Esophagus squamous epithelium (tissue), 5 donors: ENCODE data around the gene ALG9. TPM values are rescaled to one million over a fixed set of nuclear protein-coding genes. Genes with fewer than 3 reads are reported as not detected.

Experiments
- DNase-seq: peaks from one replicate; lab custom pipeline; 2025; lab: John Stamatoyannopoulos, UW
- H3K27ac ChIP-seq, 4 donors: fragments of 200-600 bp; sonication (generic); one replicate each; pipeline ENCODE4 v1.5.1; 2016 to 2019; ENCODE audit warnings: mild to moderate bottlenecking in 1 of 4
- H3K27me3 ChIP-seq, 4 donors: fragments of 200-600 bp; sonication (generic); 1 replicate in 3 of 4; 2 replicates in 1 of 4; pipeline versions ENCODE4 v1.5.1 to v1.6.0; 2017 to 2021; ENCODE audit warnings: antibody characterized with exemption in 1 of 4
- H3K36me3 ChIP-seq, 3 donors: fragments of 200-600 bp; sonication (generic); one replicate each; pipeline ENCODE4 v1.5.1; 2016 to 2019
- H3K4me1 ChIP-seq, 3 donors: fragments of 200-600 bp; sonication (generic); one replicate each; pipeline ENCODE4 v1.5.1; 2017 to 2019
- H3K4me3 ChIP-seq, 4 donors: fragments of 200-600 bp; sonication (generic); 1 replicate in 3 of 4; 2 replicates in 1 of 4; pipeline ENCODE4 v1.5.1; 2016 to 2019; ENCODE audit warnings: mild to moderate bottlenecking in 2 of 4, moderate library complexity in 1 of 4
- H3K9me3 ChIP-seq, 3 donors: fragments of 200-600 bp; sonication (generic); one replicate each; pipeline ENCODE4 v1.5.1; 2016 to 2019
- CTCF ChIP-seq, 6 experiments: fragments of 450-650 bp in 4 of 6; fragments of 200-600 bp in 2 of 6; sonication (generic) in 2 of 6; IDR thresholded peaks; one replicate each; pipeline ENCODE4 v1.5.1; 2016 to 2019; ENCODE audit warnings: antibody characterized with exemption in 6 of 6, mild to moderate bottlenecking in 4 of 6, moderate library complexity in 4 of 6
- POLR2A ChIP-seq, 4 donors: fragments of 450-650 bp; IDR thresholded peaks; one replicate each; pipeline ENCODE4 v1.6.1; 2017; ENCODE audit warnings: antibody characterized with exemption in 4 of 4, mild to moderate bottlenecking in 4 of 4, moderate library complexity in 3 of 4
- WGBS, 2 donors: methylation state at CpG; one replicate each; pipeline ENCODE4 v1.1.5; 2018; 5-methylcytosine and 5-hydroxymethylcytosine counted together
- intact Hi-C: fragments of 100-400 bp; cut with DNase I; formaldehyde crosslinking; loops from one replicate; pipeline ENCODE4 v1.15.0; 2022
- total RNA-seq, 4 donors: library from RNA; depleted of rRNA; stranded (reverse); fragments of >200 nt; gene quantifications; one replicate each; pipeline ENCODE4 v1.1.0, GENCODE V29; 2016
- donor health status: DM: yes; HTN: yes; CAD: no.

Gene ALG9
- total RNA-seq, 4 donors from 2014 or later = 18.7 to 29.4 (median 21.8) TPM

GRCh38 chr11:111879637-111879960 is 8.2 kb upstream of the ALG9 start:
- 31 to 34% methylated on average over 6 of the region's 6 CpGs for WGBS, 2 donors
- TF ChIP-seq POLR2A (IDR thresholded peaks at IDR 0.05) = no peak
- TF ChIP-seq CTCF (IDR thresholded peaks at IDR 0.05) = no peak
- intact Hi-C loops = loop anchor here (5.0 to 10.0 kb wide), 2 partner anchors 45 to 98 kb away; no protein-coding TSS in a partner anchor
- H3K4me3 ChIP-seq = peak overlapping the region; percentile 41 to 75 (median 57)
- no peaks in the 10 kb centered on the region for H3K9me3 ChIP-seq
- H3K36me3 ChIP-seq = peaks cover 0 to 36% (median 0%) of the 10 kb centered on the region in 3 donors
- peaks cover 6 to 23% (median 7%) of the 10 kb centered on the region in 3 donors for H3K4me1 ChIP-seq
- no peaks in the 10 kb centered on the region for H3K27me3 ChIP-seq
- no peak for DNase-seq
- peak overlapping the region; percentile 93 to 96 (median 94) for H3K27ac ChIP-seq

- DNase-seq = peak; percentile 88
- peak within 1 kb of the TSS; percentile 93 to 96 (median 94) for H3K27ac ChIP-seq
- peaks cover 6 to 23% (median 7%) of the 10 kb centered on the region in 3 donors for H3K4me1 ChIP-seq
- WGBS, 2 donors = 0% methylated on average over 20 to 46 of the region's 55 CpGs
- H3K27me3 ChIP-seq = no peaks in the 10 kb centered on the region
- H3K9me3 ChIP-seq = no peaks in the 10 kb centered on the region
- peak within 1 kb of the TSS; percentile 41 to 75 (median 57) for H3K4me3 ChIP-seq
- intact Hi-C loops = loop anchor here (5.0 to 10.0 kb wide), 2 partner anchors 46 to 98 kb away; no protein-coding TSS in a partner anchor
- peaks cover 0 to 36% (median 0%) of the 10 kb centered on the region in 3 donors for H3K36me3 ChIP-seq
- TF ChIP-seq POLR2A (IDR thresholded peaks at IDR 0.05) = peak in 2 of 4 donors; percentile 25 to 65
- peak; percentile 81 to 99 (median 98) for TF ChIP-seq CTCF (IDR thresholded peaks at IDR 0.05)
Measured at GRCh38 chr11:111878849-111879636, 7.7 kb upstream of the ALG9 start, which contains the start of the genes CFAP68 and FDXACB1. Gene CFAP68 (plus strand): TSS chr11:111879541. CDS start chr11:111879561, 20 bp downstream. Gene FDXACB1 (minus strand): TSS chr11:111879165. CDS start chr11:111879132, 33 bp downstream.

- Histone ChIP-seq H3K27me3 (no peaks in the 10 kb centered on the region), H3K4me1 (peaks cover 6 to 23% (median 7%) of the 10 kb centered on the region in 3 donors), H3K36me3 (peaks cover 0 to 30% (median 0%) of the 10 kb centered on the region in 3 donors), H3K27ac (peak overlapping the region; percentile 93 to 96 (median 94)), H3K4me3 (peak overlapping the region; percentile 41 to 75 (median 57)), H3K9me3 (no peaks in the 10 kb centered on the region)
- 0% methylated on average over 11 to 13 of the region's 13 CpGs for WGBS, 2 donors
- no peak for DNase-seq
- no peak for TF ChIP-seq POLR2A (IDR thresholded peaks at IDR 0.05)
- intact Hi-C loops = loop anchor here (5.0 to 10.0 kb wide), 2 partner anchors 46 to 99 kb away; no protein-coding TSS in a partner anchor
Measured at GRCh38 chr11:111878385-111878848, 7.0 kb upstream of the ALG9 start.

- H3K4me3 ChIP-seq = peak overlapping the region; percentile 80 to 86 (median 84)
- peaks cover 0 to 44% (median 0%) of the 10 kb centered on the region in 3 donors for H3K36me3 ChIP-seq
- TF ChIP-seq POLR2A (IDR thresholded peaks at IDR 0.05) (no peak), CTCF (IDR thresholded peaks at IDR 0.05) (no peak)
- no peaks in the 10 kb centered on the region for H3K9me3 ChIP-seq
- WGBS, 2 donors = 46 to 57% methylated on average over 5 of the region's 5 CpGs
- intact Hi-C loops = loop anchor here (10.0 kb wide), 1 partner anchor 53 kb away; no protein-coding TSS in a partner anchor
- H3K27ac ChIP-seq = peak overlapping the region; percentile 91 to 95 (median 92)
- no peak for DNase-seq
- peaks cover 6 to 22% (median 13%) of the 10 kb centered on the region in 3 donors for H3K4me1 ChIP-seq
- H3K27me3 ChIP-seq = no peaks in the 10 kb centered on the region
Measured at GRCh38 chr11:111871693-111872161, 346 bp upstream of the ALG9 start.

GRCh38 chr11:111870522-111870885 is 877 bp downstream of the ALG9 start:
- peak overlapping the region; percentile 80 to 86 (median 84) for H3K4me3 ChIP-seq
- intact Hi-C loops = loop anchor here (10.0 kb wide), 1 partner anchor 54 kb away; no protein-coding TSS in a partner anchor
- H3K36me3 ChIP-seq = peaks cover 0 to 44% (median 6%) of the 10 kb centered on the region in 3 donors
- peak overlapping the region; percentile 91 to 95 (median 92) for H3K27ac ChIP-seq
- H3K9me3 ChIP-seq = no peaks in the 10 kb centered on the region
- H3K4me1 ChIP-seq = peaks cover 6 to 22% (median 13%) of the 10 kb centered on the region in 3 donors
- no peak for DNase-seq
- H3K27me3 ChIP-seq = no peaks in the 10 kb centered on the region
- TF ChIP-seq POLR2A (IDR thresholded peaks at IDR 0.05) (no peak), CTCF (IDR thresholded peaks at IDR 0.05) (no peak)
